DLD1 (cell line): Measurements from ENCODE around the gene SMIM11.
"Not testable (repeated sequence)": the region's sequence is repeated elsewhere in the genome, so short reads cannot be mapped to it uniquely, and the experiment has no call there.

Experiments
- in situ Hi-C: cut with HindIII; loops from 2 replicates; pipeline ENCODE4 v1.10.0; 2017; ENCODE audit warnings: low sequenced_read_pairs

The SMIM11 gene

GRCh38 chr21:34354836-34355235 is 20.5 kb upstream of the SMIM11 start:
- in situ Hi-C loops = no loop called here

DNA sequence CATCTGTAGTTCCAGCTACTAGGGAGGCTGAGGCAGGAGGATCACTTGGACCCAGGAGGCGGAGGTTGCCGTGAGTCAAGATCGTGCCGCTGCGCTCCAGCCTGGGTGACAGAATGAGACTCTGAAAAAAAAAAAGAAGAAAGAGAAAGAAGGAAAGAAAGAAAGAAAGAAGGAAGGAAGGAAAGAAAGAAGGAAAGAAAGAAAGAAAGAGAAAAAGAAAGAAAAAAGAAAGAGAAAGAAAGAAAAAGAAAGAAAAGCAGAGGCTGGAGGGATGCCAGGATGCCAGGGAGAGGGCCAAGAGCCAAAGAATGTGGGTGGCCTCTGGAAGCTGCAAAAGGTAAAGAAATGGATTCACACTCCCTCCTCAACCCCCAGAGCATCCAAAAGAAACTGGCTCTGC is 19.7 kb upstream of the SMIM11 start:
- in situ Hi-C loops = no loop called here

DNA sequence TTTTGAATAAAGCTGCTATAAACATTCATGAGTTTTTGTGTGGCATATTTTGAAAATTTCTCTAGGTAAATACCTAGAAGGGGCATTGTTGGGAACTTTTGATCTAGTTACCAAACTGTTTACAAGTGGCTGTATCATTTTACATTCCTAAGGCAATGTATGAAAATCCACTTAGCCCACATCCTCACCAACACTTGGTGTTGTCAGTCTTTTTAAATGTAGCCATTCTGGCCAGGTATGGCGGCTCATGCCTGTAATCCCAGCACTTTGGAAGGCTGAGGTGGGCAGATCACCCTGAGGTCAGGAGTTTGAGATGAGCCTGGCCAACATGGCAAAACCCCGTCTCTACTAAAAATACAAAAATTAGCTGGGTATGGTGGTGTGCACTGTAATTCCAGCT is 17.4 kb upstream of the SMIM11 start:
- in situ Hi-C loops = no loop called here

GRCh38 chr21:34358866-34359265 is 16.4 kb upstream of the SMIM11 start:
- in situ Hi-C loops = no loop called here

- in situ Hi-C loops = no loop called here
Observed at GRCh38 chr21:34360488-34361241, 14.6 kb upstream of the SMIM11 start.

DNA sequence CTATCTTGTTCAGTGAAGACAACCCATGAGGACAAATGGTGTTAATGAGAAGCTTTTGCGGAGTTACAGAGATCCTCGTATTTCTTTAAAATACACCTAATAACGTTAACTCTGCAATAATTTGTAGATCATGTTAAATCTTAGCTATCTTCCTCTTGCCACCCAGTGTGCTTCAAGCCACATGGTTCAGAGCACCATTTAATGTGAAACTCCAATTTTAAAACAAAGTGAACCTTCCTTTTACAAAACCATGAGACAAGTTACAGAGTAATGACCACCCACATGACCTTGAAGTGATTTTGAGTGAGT is 13.2 kb upstream of the SMIM11 start:
- in situ Hi-C loops = no loop called here

GRCh38 chr21:34362670-34363069 is 12.6 kb upstream of the SMIM11 start:
- in situ Hi-C loops = no loop called here

GRCh38 chr21:34363733-34364132 is 11.6 kb upstream of the SMIM11 start, which contains the start of gene KCNE2:
KCNE2 (plus strand) TSS chr21:34364006; CDS start chr21:34370479, 6,473 bp downstream.
- in situ Hi-C loops = no loop called here

- in situ Hi-C loops = no loop called here
Observed at GRCh38 chr21:34364921-34365320, 10.4 kb upstream of the SMIM11 start.

DNA sequence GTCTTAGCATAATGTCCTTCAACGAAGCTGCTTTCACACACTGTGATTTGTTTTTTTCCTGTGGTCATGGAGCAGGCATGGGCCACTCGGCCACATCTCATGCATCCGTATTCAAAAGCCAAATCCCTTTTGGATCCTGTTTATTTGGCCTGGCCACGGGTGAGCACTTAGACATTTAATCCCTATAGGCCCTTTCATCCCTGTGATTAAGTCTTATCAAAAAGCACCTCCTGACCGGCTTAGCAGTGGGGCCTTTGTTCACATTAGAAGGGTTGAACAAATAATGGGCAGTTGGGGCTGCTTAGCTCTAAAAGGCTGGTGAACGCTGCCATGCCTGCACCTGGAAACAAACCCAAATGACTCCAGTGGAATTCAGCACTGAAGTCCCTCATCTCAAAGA is 9.5 kb upstream of the SMIM11 start:
- in situ Hi-C loops = no loop called here

GRCh38 chr21:34367320-34367935 is 7.9 kb upstream of the SMIM11 start:
- in situ Hi-C loops = no loop called here

DNA sequence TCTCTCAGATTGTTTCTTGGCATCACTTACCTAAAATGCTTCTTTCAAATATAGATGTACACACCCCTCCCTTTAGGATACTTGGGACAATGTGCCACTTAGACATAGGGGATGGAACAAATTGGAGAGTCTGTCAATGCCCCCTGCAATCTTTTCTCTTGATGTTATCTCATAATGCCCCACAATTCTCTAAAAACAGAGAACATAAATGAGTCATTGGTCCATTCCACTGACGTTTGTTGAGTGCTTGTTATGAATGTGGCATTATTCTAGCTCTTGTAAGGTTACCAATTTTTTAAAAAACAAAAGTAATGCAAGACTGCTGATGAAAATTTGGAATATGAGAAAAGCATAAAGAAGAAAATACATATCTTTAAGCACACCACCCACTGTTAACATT is 5.6 kb upstream of the SMIM11 start:
- in situ Hi-C loops = no loop called here

- in situ Hi-C loops = no loop called here
Observed at GRCh38 chr21:34372321-34372720, 3.0 kb upstream of the SMIM11 start.

- in situ Hi-C loops = not testable (repeated sequence)
Observed at GRCh38 chr21:34374462-34374861, 845 bp upstream of the SMIM11 start.

- in situ Hi-C loops = not testable (repeated sequence)
Observed at GRCh38 chr21:34375619-34375972, 289 bp downstream of the SMIM11 start.

DNA sequence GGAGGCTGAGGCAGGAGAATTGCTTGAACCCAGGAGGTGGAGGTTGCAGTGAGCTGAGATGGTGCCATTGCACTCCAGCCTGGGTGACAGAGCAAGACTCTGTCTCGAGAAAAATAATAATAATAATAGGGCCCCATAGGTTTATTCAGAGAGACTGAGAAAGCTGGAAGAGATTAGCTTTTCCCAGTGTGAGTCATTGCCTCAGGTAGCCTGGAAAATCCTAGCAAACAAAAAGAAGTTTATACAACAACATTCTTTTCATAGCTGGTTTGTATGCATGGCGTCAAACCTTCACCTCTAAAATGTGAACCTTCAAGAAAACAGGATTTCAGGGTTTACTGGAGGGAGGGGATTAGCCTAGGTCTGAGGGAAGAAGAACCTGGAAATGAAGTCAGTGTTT is 7.8 kb downstream of the SMIM11 start:
- in situ Hi-C loops = not testable (repeated sequence)

GRCh38 chr21:34383724-34384415 is 8.6 kb downstream of the SMIM11 start:
- in situ Hi-C loops = not testable (repeated sequence)

DNA sequence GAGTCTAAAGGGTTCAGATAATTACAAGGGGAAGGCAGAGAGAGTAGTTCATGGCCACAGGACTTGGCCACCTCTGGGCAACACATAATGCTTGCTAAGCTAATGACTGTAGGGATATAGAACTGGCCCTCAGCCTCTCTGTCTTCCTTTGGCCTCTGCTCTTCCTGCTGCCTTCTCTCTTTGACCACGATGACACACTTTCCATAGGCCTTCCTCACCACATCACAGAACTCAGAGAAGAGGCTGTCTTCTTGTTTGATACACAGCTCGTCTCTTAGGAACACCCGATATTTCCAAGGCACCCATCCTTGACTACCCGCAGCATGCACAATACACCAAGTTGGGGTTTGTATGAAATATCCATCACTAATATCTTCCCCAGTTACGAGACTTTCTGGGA is 25.2 kb downstream of the SMIM11 start:
- in situ Hi-C loops = not testable (repeated sequence)

GRCh38 chr21:34404742-34405141 is 29.4 kb downstream of the SMIM11 start:
- in situ Hi-C loops = not testable (repeated sequence)

GRCh38 chr21:34405686-34406085 is 30.4 kb downstream of the SMIM11 start:
- in situ Hi-C loops = not testable (repeated sequence)

DNA sequence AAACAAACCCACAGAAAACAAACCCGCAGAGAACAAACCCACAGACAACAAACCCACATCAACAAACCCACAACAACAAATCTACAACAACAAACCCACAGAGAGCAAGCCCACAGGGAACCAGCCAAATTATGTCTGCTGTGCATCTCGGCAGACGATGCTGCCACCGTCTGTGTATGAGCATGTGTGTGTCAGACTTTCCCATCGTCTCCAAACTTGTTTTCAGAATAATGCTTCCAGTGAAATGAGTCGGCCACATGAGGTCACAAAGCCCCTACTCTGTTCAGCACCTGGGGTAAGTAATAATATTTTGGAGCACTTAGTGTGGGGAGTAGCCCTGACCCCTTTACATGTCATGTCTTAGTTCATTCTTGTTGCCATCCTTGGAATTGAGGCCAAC is 30.8 kb downstream of the SMIM11 start:
- in situ Hi-C loops = not testable (repeated sequence)

- in situ Hi-C loops = not testable (repeated sequence)
Observed at GRCh38 chr21:34406676-34407075, 31.4 kb downstream of the SMIM11 start.
